Endothelial cell of umbilical vein (primary cell): ENCODE data around the gene SGSM1. TPM values are rescaled to one million over a fixed set of nuclear protein-coding genes. Genes with fewer than 3 reads are reported as not detected.
A peak's percentile ranks its signal among the peaks of the same experiment; 100 is the strongest.

Experiments
- BruUV-seq: library from RNA; stranded (reverse); fragments of 400-500 nt; replicated peaks from 2 replicates; lab custom pipeline; 2021; lab: Mats Ljungman, UMichigan
- CTCF ChIA-PET: fragments of 300-600, 350-600 bp; sonication (Branson Sonifier 250); formaldehyde crosslinking; loops from one replicate; lab custom pipeline; 2021; ENCODE audit warnings: antibody characterized with exemption, inconsistent platforms; lab: Charles Lee
- POLR2A ChIA-PET: fragments of 300-600, 350-600 bp; sonication (Branson Sonifier 250); formaldehyde crosslinking; loops from one replicate; lab custom pipeline; 2021; ENCODE audit warnings: antibody characterized with exemption, inconsistent platforms; lab: Charles Lee
- DNase-seq: peaks from one replicate; pipeline ENCODE4 v3.0.0-alpha.2; 2011; ENCODE audit warnings: low read depth, low spot score
- FAIRE-seq: peaks from 2 replicates; lab custom pipeline; 2011; peaks lifted over from hg19 to GRCh38; lab: Jason Lieb, UNC
- H2AFZ ChIP-seq: 2 replicates; pipeline ENCODE4 v1.6.0; 2012; ENCODE audit warnings: low read depth, low read length, control low read depth, inconsistent platforms
- H3K27ac ChIP-seq: 2 replicates; pipeline ENCODE4 v1.5.1; 2011; ENCODE audit warnings: low read depth, mild to moderate bottlenecking, control low read depth, low read length, moderate library complexity; ENCODE audit not compliant: insufficient read depth
- H3K27me3 ChIP-seq, 2 experiments: 2 replicates each; pipeline versions ENCODE4 v1.6.0 to v1.6.1; 2011; ENCODE audit warnings: low read length in 2 of 2, mixed read lengths in 1 of 2; ENCODE audit not compliant: control insufficient read depth in 2 of 2, insufficient read depth in 2 of 2
- H3K36me3 ChIP-seq, 2 experiments: 2 replicates in 1 of 2; 3 replicates in 1 of 2; pipeline ENCODE4 v1.5.1; 2011; ENCODE audit warnings: low read length in 2 of 2, mild to moderate bottlenecking in 1 of 2, moderate library complexity in 1 of 2; ENCODE audit not compliant: control insufficient read depth in 2 of 2, insufficient read depth in 2 of 2; ENCODE audit errors: extremely low read depth in 1 of 2
- H3K4me1 ChIP-seq: 3 replicates; pipeline ENCODE4 v1.5.1; 2011; ENCODE audit warnings: mild to moderate bottlenecking, low read length; ENCODE audit not compliant: control insufficient read depth, insufficient read depth; ENCODE audit errors: extremely low read depth
- H3K4me2 ChIP-seq: 2 replicates; pipeline ENCODE4 v1.6.1; 2011; ENCODE audit warnings: low read length, control low read depth, mixed read lengths; ENCODE audit not compliant: insufficient read depth
- H3K4me3 ChIP-seq, 3 experiments: fragments of 200-600 bp in 1 of 3; sonication (generic), shearing (Covaris generic) in 1 of 3; replicated peaks in 1 of 3; 2 replicates each; pipeline ENCODE4 v1.5.1; 2011 to 2016; ENCODE audit warnings: control low read depth in 3 of 3, low read length in 3 of 3, mild to moderate bottlenecking in 2 of 3, inconsistent platforms in 1 of 3, low read depth in 1 of 3, moderate library complexity in 1 of 3; ENCODE audit not compliant: insufficient read depth in 1 of 3
- H3K79me2 ChIP-seq: 2 replicates; pipeline ENCODE4 v1.6.0; 2012; ENCODE audit warnings: low read length, inconsistent platforms; ENCODE audit not compliant: control insufficient read depth, insufficient read depth
- H3K9ac ChIP-seq: replicated peaks from 2 replicates; pipeline ENCODE3; 2011; ENCODE audit warnings: low read length, control low read depth; ENCODE audit not compliant: insufficient read depth; ENCODE audit errors: extremely low read depth
- H3K9me1 ChIP-seq: replicated peaks from 3 replicates; pipeline ENCODE4 v1.6.0; 2011; ENCODE audit warnings: mild to moderate bottlenecking, low read length; ENCODE audit not compliant: control insufficient read depth, insufficient read depth; ENCODE audit errors: extremely low read depth
- H3K9me3 ChIP-seq: replicated peaks from 2 replicates; pipeline ENCODE4 v1.5.1; 2012; ENCODE audit warnings: low read length, inconsistent platforms; ENCODE audit not compliant: control insufficient read depth, insufficient read depth
- H4K20me1 ChIP-seq: replicated peaks from 2 replicates; pipeline ENCODE3; 2011; ENCODE audit warnings: mild to moderate bottlenecking, low read length; ENCODE audit not compliant: control insufficient read depth, insufficient read depth; ENCODE audit errors: extremely low read depth
- CTCF ChIP-seq, 2 donors: IDR thresholded peaks; 1 replicate in 1 of 2; 2 replicates in 1 of 2; pipeline ENCODE4 v1.5.1; 2011; ENCODE audit warnings: low read length in 2 of 2, mild to moderate bottlenecking in 2 of 2, moderate library complexity in 2 of 2, control low read depth in 1 of 2, inconsistent platforms in 1 of 2, low read depth in 1 of 2; ENCODE audit not compliant: insufficient read depth in 1 of 2; ENCODE audit errors: extremely low read depth in 1 of 2
- EZH2 ChIP-seq: IDR thresholded peaks from 2 replicates; pipeline ENCODE4 v1.6.1; 2012; ENCODE audit warnings: borderline replicate concordance, low read depth, mild to moderate bottlenecking, moderate library complexity, low read length, inconsistent platforms; ENCODE audit not compliant: severe bottlenecking
- FOS ChIP-seq: IDR thresholded peaks from 2 replicates; pipeline ENCODE4 v1.6.1; 2011; ENCODE audit warnings: mild to moderate bottlenecking, low read length, moderate library complexity, borderline replicate concordance; ENCODE audit not compliant: insufficient read depth
- GATA2 ChIP-seq: IDR thresholded peaks from 2 replicates; pipeline ENCODE4 v1.7.0; 2011; ENCODE audit warnings: low read depth, mild to moderate bottlenecking, moderate library complexity, mixed read lengths, low read length; ENCODE audit not compliant: insufficient read length, insufficient read depth
- JUN ChIP-seq: IDR thresholded peaks from 2 replicates; pipeline ENCODE4 v1.6.1; 2011; ENCODE audit warnings: borderline replicate concordance, low read depth; ENCODE audit not compliant: insufficient read length, insufficient read depth
- MYC ChIP-seq: IDR thresholded peaks from one replicate; pipeline ENCODE4 v1.6.1; 2011; ENCODE audit warnings: mild to moderate bottlenecking, low read depth, low read length
- POLR2A ChIP-seq: IDR thresholded peaks from 2 replicates; pipeline ENCODE4 v1.6.1; 2012; ENCODE audit warnings: low read depth, mild to moderate bottlenecking, control low read depth, low read length
- POLR2AphosphoS5 ChIP-seq: IDR thresholded peaks from 2 replicates; pipeline ENCODE4 v1.6.1; 2012; ENCODE audit warnings: low read depth, mild to moderate bottlenecking, control low read depth, low read length, moderate library complexity; ENCODE audit not compliant: insufficient read depth
- dilution Hi-C: fragments of 300-500 bp; cut with MboI; formaldehyde crosslinking; loops from one replicate; pipeline ENCODE4 v1.15.0; 2019; ENCODE audit warnings: low sequenced_read_pairs; ENCODE audit not compliant: extremely low pct_ligation_motif_present
- intact Hi-C: fragments of 100-400 bp; cut with micrococcal nuclease; formaldehyde crosslinking; loops from one replicate; pipeline ENCODE4 v1.10.0; 2022
- polyA plus RNA-seq, 4 experiments: library from polyadenylated mRNA; depleted of rRNA in 3 of 4; stranded (reverse) in 3 of 4; unstranded in 1 of 4; fragments of >200 nt; gene quantifications; 2 replicates each; pipeline versions ENCODE4 v1.2.1 to v1.2.3, GENCODE V29; 2011 to 2012; ENCODE audit warnings: missing spikeins in 1 of 4
- total RNA-seq: library from RNA; stranded (reverse); gene quantifications from 2 replicates; pipeline ENCODE4 v1.2.3, GENCODE V29; 2021
- TF ChIP-seq, protein P1 (sequence below): IDR thresholded peaks from 2 replicates; pipeline ENCODE4 v1.6.1; 2011; ENCODE audit not compliant: insufficient read depth, insufficient read length

The SGSM1 gene
- total and polyA plus RNA-seq, 2 donors (not counting 3 experiments of a cell fraction or from before 2014, with no cell fraction given) = 0.10 to 1.1 TPM

DNA sequence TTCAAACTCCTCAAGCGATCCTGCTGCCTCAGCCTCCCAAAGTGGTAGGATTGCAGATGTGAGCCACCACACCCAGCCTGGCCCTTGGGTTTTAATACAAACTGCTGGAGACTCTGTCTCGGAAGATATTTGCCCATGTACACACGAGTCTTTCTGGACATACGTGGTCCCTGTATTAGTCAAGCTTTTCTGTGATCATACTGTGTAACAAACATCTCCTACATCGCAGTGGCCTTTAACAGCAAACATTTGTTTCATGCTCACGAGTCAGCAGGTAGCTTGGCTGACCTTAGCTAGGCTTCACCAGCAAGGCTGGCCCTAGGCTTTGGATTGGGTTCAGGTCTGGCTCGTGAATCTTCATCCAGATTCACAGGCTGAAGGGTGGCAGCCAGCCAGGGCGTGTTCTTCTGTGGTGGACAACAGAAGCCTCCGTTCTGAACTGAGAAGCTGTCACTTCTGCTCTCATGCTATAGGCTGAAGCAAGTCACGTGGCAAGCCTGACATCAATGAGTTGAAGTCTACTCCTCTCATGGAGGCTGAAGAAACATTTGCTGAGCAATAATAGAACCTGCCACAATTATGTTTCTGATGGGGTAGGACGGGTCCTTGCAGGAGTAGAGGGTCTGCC is 155.3 kb downstream of the SGSM1 start:
- intact Hi-C loops (no loop called here), dilution Hi-C loops (no loop called here)
- Histone ChIP-seq H4K20me1 (no peaks in the 10 kb centered on the region), H3K4me3 (no peak overlapping the region), H2AFZ (no peak overlapping the region), H3K36me3 (no peaks in the 10 kb centered on the region), H3K9me3 (no peaks in the 10 kb centered on the region), H3K9ac (no peak overlapping the region), H3K27ac (no peak overlapping the region), H3K9me1 (peaks cover 3% of the 10 kb centered on the region), H3K79me2 (peaks cover 52% of the 10 kb centered on the region), H3K4me2 (no peak overlapping the region), H3K27me3 (no peaks in the 10 kb centered on the region), H3K4me1 (peaks cover 16% of the 10 kb centered on the region)
- CTCF ChIA-PET = no interaction called here
- peak; percentile 42 for FAIRE-seq
- no TSS peak for BruUV-seq
- DNase-seq = no peak
- POLR2A ChIA-PET = no interaction called here
- TF ChIP-seq, protein P1, sequence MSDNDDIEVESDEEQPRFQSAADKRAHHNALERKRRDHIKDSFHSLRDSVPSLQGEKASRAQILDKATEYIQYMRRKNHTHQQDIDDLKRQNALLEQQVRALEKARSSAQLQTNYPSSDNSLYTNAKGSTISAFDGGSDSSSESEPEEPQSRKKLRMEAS = no peak
- no peak for TF ChIP-seq POLR2AphosphoS5
- TF ChIP-seq FOS = no peak
- TF ChIP-seq MYC = no peak
- TF ChIP-seq POLR2A = no peak
- no peak for TF ChIP-seq EZH2
- TF ChIP-seq CTCF (IDR thresholded peaks at IDR 0.05; ENCODE audit: extremely low read depth in 1 of 2, insufficient read depth in 1 of 2, low read depth in 1 of 2, low read length in 2 of 2) = no peak
- no peak for TF ChIP-seq GATA2
- TF ChIP-seq JUN = no peak
